WERI-Rb-1 (cell line): ENCODE results near the gene CYP4F22.

Experiments used
- DNase-seq: peaks from one replicate; pipeline ENCODE4 v3.0.0-alpha.2; 2020
- H3K27ac ChIP-seq: fragments of 250-450 bp; sonication (Bioruptor Pico); 2 replicates; pipeline ENCODE4 v1.5.1; 2020; ENCODE audit warnings: mild to moderate bottlenecking, moderate library complexity
- H3K27me3 ChIP-seq: fragments of 250-450 bp; sonication (Bioruptor Pico); 2 replicates; pipeline ENCODE4 v1.5.1; 2021; ENCODE audit warnings: mild to moderate bottlenecking, low read depth, moderate library complexity; ENCODE audit not compliant: insufficient read depth, severe bottlenecking
- H3K36me3 ChIP-seq: fragments of 250-450 bp; sonication (Bioruptor Pico); 2 replicates; pipeline ENCODE4 v1.5.1; 2020; ENCODE audit warnings: mild to moderate bottlenecking, moderate library complexity
- H3K4me3 ChIP-seq: 2 replicates; pipeline ENCODE4 v1.5.1; 2011; ENCODE audit warnings: low read depth, mild to moderate bottlenecking, control low read depth, low read length
- H3K9me3 ChIP-seq: fragments of 250-450 bp; sonication (Bioruptor Pico); 2 replicates; pipeline ENCODE4 v1.5.1; 2021; ENCODE audit warnings: mild to moderate bottlenecking, moderate library complexity; ENCODE audit not compliant: severe bottlenecking
- CTCF ChIP-seq: IDR thresholded peaks from 2 replicates; pipeline ENCODE4 v1.5.1; 2011; ENCODE audit warnings: low read depth, mild to moderate bottlenecking, control low read depth, inconsistent platforms, low read length

Gene CYP4F22

GRCh38 chr19:15550929-15551292 lies 42.6 kb downstream of the CYP4F22 start:
- H3K4me3 ChIP-seq: no peak overlapping the region
- H3K27me3 ChIP-seq: peaks cover 75% of the 10 kb centered on the region
- no peak overlapping the region for H3K27ac ChIP-seq
- no peaks in the 10 kb centered on the region for H3K36me3 ChIP-seq
- TF ChIP-seq CTCF: 0 out of 2 replicates have a peak, but pooled peaks have one; percentile 3
- no peak for DNase-seq
- no peaks in the 10 kb centered on the region for H3K9me3 ChIP-seq

DNA sequence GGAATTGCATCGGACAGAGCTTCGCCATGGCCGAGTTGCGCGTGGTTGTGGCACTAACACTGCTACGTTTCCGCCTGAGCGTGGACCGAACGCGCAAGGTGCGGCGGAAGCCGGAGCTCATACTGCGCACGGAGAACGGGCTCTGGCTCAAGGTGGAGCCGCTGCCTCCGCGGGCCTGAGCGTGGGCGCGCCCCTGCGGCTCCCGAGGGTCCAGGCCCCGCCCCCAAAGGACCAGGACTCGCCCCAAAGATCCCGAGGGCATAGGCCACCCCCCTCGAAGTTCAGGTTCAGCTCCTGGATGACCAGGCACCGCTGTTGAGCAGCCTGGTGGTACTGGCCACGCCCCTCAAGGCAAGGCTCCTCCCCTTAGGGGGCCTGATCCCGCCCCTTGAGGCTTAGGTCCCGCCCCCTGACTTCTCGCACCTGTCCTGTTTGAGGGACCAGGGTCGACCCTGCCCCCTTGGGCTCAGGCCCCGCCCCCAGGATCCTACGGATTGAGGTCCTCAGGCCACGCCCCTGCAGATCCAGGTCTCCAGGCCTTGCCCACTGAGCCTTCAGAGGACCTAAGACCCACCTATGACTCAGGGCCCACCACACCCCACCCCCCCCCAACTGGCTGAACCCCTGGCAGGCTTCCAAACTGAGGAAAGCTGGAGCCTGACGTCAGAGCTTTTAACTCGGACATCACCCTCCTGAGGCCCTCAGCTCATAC lies 43.1 kb downstream of the CYP4F22 start:
- Histone ChIP-seq H3K9me3 (no peaks in the 10 kb centered on the region), H3K4me3 (no peak overlapping the region), H3K36me3 (no peaks in the 10 kb centered on the region), H3K27ac (no peak overlapping the region), H3K27me3 (peaks cover 77% of the 10 kb centered on the region)
- peak; percentile 6 for DNase-seq
- TF ChIP-seq CTCF: no peak

DNA sequence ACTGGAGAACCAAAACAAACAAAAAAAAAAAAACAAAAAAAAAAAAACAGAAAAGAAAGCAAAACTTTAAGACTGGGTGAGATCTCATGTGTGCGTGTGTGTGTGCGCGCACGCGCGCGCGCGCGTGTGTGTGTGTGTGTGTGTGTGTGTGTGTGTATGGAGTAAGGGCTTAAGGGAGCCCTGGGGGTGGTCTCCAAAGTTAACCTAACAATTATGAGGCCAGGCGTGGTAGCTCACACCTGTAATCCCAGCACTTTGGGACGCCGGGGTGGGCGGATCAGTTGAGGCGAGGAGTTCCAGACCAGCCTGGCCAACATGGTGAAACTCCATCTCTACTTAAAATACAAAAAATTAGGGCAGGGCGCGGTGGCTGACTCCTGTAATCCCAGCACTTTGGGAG lies 46.7 kb downstream of the CYP4F22 start:
- no peak for TF ChIP-seq CTCF
- H3K27ac ChIP-seq: no peak overlapping the region

GRCh38 chr19:15555759-15556633 lies 47.7 kb downstream of the CYP4F22 start:
- peak overlapping the region; percentile 24 for H3K4me3 ChIP-seq
- no peaks in the 10 kb centered on the region for H3K36me3 ChIP-seq
- H3K27me3 ChIP-seq: peaks cover 63% of the 10 kb centered on the region
- TF ChIP-seq CTCF: peak; percentile 86
- H3K27ac ChIP-seq: no peak overlapping the region
- H3K9me3 ChIP-seq: no peaks in the 10 kb centered on the region
- DNase-seq: peak; percentile 97

More for the DNA sequence above, 46.7 kb downstream of the CYP4F22 start:
- peaks cover 64% of the 10 kb centered on the region for H3K27me3 ChIP-seq
- no peak for DNase-seq
- H3K9me3 ChIP-seq: no peaks in the 10 kb centered on the region
- no peak overlapping the region for H3K4me3 ChIP-seq
- no peaks in the 10 kb centered on the region for H3K36me3 ChIP-seq

DNA sequence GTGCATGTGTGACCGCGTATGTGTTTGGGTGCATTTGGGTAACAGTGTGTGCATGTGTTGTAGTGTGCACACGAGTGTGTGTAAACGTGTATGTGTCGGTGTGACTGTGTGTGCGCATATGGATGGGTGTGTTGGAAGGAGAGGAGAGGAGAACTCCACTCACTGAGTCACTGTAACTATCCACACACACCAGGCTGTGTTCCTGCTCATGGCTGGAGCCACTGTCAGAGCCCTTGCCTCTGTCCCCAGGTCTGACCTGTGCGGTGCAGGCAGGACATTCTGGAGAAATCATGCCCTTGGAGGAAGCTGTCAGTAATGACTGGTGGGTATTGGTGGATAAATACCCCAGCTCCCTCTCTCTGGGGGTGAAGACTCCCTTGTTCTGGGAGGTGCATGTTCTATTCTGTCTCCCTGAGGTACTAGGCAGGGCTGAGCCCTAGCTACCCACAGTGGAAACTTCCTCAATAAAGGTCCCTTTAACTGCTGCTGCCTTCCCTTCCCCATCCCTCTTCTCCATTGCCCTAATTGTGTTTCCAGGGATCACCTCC lies 48.4 kb downstream of the CYP4F22 start:
- Histone ChIP-seq H3K9me3 (no peaks in the 10 kb centered on the region), H3K27me3 (peaks cover 57% of the 10 kb centered on the region), H3K27ac (no peak overlapping the region), H3K4me3 (no peak overlapping the region), H3K36me3 (no peaks in the 10 kb centered on the region)
- DNase-seq: no peak
- no peak for TF ChIP-seq CTCF
